Neural progenitor cell (in vitro differentiated cells): ENCODE data around the gene PHKG2.

Experiments
- EZH2 ChIP-seq: fragments of 200-600 bp; sonication (generic); IDR thresholded peaks from 2 replicates; pipeline ENCODE4 v1.6.1; 2017; ENCODE audit warnings: antibody characterized with exemption, mild to moderate bottlenecking, moderate library complexity
- TF ChIP-seq, protein P1 (sequence below): fragments of 200-600 bp; sonication (generic); IDR thresholded peaks from 2 replicates; pipeline ENCODE4 v1.5.1; 2017; ENCODE audit warnings: antibody characterized with exemption, mild to moderate bottlenecking

DNA sequence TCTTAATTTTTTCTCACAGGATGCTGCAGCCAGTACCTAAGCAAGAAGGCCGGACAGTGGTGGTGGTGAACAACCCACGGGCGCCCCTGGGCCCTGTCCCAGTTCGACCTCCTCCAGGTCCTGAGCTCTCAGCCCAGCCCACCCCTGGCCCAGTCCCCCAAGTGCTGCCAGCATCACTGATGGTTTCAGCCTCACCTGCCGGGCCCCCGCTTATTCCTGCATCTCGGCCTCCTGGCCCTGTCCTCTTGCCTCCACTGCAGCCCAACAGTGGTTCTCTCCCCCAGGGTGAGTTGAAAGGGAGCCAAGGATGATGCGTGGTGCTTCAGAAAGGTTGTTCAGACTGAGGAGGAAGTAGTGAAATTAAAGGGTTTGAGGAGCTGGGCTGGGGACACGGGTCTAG, 27.5 kb upstream of the PHKG2 start:
- no peak for TF ChIP-seq EZH2
- TF ChIP-seq, protein P1, sequence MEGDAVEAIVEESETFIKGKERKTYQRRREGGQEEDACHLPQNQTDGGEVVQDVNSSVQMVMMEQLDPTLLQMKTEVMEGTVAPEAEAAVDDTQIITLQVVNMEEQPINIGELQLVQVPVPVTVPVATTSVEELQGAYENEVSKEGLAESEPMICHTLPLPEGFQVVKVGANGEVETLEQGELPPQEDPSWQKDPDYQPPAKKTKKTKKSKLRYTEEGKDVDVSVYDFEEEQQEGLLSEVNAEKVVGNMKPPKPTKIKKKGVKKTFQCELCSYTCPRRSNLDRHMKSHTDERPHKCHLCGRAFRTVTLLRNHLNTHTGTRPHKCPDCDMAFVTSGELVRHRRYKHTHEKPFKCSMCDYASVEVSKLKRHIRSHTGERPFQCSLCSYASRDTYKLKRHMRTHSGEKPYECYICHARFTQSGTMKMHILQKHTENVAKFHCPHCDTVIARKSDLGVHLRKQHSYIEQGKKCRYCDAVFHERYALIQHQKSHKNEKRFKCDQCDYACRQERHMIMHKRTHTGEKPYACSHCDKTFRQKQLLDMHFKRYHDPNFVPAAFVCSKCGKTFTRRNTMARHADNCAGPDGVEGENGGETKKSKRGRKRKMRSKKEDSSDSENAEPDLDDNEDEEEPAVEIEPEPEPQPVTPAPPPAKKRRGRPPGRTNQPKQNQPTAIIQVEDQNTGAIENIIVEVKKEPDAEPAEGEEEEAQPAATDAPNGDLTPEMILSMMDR = no peak
